HG02973 (cell line): ENCODE results near the gene PLK5.
"Not testable (repeated sequence)": the region's sequence is repeated elsewhere in the genome, so short reads cannot be mapped to it uniquely, and the experiment has no call there.

Experiments
- ATAC-seq: cut with Tn5 transposase; IDR thresholded peaks from one replicate; pipeline ENCODE4 v1.9.1; 2021; ENCODE audit warnings: moderate library complexity; ENCODE audit not compliant: unreplicated experiment

Gene PLK5

DNA sequence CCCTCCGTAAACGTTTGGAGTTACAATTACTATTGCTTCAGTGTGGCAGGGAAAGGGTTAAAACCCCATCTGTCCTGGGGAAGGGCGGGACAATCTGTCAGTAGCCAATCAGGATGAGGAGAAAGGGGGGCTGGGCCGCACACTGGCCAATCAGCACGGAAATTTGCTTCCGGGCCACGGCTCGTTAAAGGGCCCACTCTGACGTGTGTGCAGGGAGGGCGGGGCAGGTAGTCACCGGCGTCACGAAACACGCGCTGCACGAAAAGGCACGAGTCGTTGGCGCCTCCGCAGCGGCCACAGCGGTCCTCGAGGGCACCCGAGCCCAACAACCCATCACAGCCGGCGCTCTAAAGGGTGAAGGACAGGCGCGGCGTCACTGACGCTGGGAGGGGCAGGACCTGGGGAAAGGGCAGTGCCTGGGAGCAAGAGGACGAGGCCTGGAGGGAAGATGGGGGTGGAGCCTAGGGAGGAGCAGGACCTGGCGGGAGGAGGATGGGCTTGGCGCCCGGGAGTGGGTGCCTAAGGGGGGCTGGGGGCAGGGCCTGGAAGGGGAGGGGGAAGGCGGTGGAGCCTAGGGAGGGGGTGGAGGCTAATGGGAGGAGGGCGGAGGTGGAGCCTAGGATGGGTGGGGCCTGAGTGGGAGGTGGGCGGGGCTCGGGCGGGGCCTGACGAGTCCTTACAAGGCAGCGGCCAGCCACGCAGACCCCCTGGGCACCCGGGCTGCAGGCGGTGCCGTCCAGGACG lies 15.9 kb upstream of the PLK5 start:
- no peak for ATAC-seq

DNA sequence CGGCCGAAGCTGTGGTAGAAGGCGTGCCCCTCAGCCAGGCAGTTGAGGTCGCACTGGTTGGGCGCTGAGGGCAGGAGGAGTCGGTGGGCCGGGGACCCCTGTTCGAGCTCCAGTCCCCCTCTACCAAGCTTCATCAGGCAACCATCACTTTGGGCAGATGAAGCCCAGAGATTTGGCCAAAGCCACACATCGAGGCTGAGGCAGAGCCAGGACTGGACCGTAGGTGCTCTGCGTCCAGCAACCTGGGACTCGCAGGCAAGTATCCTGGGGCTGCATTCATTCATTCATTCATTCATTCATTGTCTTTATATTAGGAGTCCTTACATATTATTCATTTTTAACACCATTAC lies 15.4 kb upstream of the PLK5 start:
- no peak for ATAC-seq

DNA sequence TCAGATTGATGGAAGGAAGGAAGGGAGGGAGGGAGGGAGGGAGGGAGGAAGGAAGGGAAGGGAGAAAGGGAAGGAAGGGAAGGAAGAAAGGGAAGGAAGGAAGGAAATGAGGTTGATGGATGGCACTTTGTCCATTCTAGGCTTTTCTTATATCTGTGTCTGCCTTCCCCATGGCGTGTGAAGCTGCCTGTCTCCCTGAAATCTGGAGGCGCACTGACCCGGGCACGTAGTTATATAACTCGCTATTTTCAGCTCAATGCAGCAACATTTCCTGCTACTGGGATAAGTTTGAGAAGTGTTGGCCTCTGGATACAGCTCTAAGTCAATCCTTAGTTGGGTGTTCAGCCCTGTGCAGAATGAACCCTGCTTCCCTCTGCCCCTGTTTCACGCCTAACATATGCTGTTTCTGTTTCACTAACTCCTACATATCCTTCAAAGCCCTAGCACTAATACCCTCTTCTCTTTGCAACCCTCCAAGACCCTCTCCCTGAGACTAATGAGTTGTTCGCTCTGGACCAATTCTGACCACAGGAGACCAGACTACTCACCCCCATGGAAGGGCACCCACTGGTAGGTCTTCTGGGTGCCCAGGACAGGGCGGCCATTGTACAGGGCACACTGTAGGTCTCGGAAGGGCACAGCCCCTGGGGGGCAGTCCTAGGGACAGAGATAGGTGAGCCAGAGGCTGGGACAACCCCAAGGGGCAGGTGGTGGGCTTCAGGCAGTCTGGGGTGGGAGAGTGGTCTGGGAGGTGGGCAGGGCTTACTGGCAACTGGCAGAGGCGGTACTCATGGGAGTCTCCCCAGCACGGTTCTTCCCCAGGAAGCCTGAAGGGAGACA lies 14.1 kb upstream of the PLK5 start:
- ATAC-seq, result no peak

DNA sequence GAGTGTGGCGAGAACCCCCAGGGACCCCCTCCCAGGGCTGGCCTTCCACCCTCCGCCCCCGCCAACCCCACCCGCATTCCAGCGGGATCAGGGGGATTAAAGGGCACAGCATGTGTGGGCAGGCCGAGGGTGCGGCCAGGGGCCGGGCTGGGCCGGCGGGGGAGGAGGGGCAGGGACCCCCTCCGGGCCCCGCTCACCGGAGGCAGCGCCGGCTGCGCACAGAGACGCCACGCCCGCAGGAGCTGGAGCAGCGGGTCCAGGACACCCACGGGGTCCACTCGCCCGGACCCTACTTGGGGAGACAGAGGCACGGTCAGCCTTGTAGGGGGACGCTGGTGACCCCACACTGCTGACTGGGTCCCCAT lies 13.5 kb upstream of the PLK5 start:
- ATAC-seq, result no peak

DNA sequence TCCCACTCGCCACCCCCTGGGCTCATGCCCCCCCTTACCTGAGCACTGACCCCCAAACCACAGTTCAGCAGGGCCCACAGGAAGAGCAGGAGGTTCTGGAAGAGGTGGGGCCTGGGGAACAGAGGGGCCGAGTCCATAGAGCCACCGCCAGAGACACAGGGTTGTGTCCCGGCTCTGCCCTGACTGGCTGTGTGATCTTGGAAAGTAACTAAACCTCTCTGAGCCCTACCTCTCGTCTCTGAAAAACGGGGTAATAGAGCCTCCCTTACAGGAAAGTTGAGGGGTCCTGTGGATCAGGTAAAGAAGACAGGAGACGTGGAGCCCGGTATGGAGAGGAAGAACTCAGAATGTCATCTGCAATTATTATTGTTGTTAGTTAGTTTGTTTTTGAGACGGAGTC lies 13.1 kb upstream of the PLK5 start:
- ATAC-seq, result no peak

DNA sequence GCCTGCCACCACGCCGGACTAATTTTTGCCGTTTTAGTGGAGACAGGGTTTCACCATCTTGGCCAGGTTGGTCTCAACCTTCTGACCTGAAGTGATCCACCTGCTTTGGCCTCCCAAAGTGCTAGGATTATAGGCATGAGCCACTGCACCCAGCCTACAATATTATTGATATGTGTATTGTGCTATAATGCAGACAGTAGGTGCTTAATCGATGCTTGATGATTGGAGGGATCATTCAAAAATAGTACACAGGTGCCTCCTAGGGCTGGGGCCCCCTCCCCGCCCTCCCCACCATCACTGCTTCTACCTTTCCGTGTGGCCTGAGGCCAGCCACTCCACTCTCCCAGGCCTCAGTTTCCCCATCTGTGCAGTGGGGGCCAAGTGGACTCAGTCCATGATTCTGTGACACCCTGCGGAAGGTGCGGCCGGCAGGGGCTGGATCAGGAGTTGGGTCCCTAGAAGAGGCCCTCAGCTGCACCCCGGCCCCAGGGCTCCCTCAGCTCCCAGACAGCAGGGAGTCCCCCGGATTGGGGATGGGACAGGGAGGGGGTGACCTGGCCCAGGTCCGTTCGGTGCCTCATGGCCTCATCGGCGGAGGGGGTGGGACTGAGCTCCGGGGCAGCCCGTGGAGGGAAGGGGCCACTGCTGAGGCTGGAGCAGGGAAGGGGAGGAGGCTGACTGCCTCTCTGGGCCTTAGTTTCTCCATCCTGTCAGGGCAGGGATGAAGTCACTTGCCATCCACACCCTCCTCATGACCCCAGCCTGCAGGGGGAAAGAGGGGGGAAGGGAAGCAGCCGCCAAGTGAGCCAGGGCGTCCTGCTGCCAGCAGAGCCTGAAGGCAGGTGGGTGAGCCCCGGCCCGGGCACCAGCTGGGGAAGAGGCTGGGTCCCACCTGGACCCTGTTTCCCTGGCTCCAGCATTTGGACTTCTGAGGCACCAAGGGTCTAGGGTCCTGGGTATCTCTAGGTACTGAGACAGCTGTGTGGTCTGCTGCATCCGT lies 12.3 kb upstream of the PLK5 start:
- ATAC-seq, result no peak

DNA sequence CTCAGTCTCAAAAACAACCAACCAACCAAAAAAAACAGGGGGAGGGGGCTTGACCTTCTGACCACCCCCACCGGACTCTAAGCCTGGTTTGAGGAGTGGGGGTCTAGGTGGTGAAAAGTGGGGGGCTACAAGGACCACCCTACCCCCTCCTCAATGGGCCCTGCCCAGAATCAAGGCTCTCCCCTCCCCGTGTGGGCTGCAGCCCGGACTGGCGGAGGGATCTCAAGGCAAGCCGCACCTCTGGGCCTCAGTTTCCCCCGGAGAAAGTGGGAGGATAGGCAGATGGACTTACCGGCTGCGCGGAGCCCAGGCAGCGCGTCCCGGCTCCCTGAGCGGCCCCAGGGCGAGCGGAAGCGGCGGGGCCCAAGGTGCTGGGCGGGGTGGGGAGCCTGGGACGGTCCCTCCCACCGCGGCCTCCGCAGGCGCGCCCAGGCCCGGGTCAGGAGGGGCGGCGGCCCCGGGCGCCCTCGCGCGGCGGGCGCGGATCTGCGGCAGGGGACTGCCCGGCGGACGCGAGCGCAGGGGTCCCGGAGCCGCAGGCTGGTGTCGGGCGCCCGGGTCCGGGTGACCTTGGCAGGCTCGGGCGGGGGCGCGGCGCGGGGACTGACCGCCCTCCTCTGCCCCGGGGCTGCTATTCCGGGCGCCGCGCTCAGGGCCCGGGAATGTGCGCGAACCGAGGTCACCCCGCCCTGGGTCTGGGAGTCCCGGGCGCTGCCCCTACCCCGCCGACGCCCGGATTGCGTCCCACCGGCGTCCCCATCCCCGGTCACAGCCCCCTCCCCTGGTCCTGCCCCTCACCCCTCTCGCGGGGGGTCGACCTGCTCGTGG lies 11.0 kb upstream of the PLK5 start, which contains the start of gene ADAMTSL5:
Gene ADAMTSL5 (minus strand): TSS at position 349 of the 828 bp plus-strand sequence. CDS start 2,076 bp downstream, outside the sequence.
- no peak for ATAC-seq

DNA sequence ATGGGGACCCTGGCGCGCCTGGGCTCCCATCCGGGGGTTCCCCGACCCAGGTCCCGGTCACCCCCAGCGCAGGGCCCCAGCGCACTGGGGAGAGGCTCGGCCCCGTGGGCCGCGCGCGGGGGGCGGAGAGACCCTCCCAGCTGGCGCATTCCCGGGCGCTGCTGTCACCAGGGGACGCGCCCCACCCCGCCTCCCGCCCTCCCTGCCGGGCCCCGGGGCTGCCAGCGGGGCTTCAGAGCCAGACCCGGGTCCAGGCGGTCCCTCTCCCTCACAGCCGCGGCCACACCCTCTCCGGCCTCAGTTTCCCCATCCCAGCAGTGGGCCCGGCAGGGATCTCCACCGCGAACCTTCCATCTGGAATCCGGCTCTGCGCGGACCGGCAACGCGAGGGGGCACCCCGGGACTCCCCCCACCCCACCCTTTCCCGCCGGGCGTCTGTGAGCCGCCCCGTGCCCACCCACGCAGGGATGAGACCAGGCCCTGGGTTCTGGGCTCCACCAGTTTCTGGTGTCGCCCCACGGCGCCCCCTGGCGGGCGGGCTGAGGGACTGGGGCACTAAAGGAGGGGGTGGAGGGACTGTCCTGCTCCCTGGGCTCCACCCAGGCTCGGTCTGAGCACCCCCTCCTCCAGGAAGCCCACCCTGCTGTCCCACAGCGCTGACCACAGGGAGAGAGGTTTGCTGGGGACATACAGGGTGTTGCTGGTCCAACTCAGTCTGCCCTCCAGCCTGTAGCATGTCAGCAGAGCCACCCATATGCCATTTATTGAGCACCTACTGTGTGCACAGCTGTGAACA lies 10.2 kb upstream of the PLK5 start:
- no peak for ATAC-seq

DNA sequence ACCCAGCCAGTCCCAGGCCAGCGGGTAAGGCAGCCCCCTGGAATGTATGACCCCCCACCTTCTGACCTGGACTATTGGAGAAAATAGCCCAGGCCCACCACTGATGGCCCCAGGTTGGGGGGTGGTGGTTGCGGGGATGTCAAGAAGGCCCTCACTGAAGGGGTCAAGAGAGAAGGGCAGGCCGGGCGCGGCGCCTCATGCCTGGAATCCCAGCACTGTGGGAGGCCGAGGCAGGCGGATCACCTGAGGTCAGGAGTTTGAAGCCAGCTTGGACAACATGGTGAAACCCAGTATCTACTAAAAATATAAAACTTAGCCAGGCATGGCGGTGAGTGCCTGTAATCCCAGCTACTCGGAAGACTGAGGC lies 9.6 kb upstream of the PLK5 start:
- ATAC-seq, result no peak

DNA sequence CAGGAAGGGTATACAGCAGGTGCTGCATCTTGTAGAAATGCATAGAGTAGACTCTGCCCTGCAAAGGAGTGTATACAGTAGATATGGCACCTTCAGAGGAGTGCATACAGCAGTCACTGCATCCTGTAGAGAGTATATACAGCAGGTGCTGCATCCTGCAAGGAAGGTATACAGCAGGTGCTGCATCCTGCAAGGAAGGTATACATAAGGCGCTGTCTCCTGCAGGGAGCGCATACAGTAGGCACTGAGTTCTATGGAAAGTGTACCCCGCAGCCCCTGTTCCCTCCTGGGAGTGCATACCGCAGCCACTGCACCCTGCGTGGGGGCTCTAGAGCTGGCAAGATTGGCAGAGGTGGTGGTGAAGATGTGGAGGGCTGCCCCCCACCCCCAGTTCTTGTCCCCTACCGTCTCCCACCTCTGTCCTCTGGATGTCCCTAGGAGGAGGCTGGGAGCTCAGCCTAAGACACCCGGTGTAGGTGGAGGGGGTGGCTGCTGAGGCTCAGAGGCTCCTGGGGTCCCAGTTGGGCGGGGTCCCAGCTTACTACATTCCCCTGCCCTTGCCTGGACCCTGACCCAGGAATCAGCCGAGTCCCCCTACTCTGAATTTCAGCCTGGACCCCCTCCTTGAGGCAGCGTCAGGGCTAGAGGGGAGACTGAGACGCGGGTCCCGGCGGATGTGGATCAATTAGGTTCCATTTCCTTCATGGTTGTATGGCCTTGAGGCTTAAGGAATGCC lies 8.7 kb upstream of the PLK5 start:
- no peak for ATAC-seq

DNA sequence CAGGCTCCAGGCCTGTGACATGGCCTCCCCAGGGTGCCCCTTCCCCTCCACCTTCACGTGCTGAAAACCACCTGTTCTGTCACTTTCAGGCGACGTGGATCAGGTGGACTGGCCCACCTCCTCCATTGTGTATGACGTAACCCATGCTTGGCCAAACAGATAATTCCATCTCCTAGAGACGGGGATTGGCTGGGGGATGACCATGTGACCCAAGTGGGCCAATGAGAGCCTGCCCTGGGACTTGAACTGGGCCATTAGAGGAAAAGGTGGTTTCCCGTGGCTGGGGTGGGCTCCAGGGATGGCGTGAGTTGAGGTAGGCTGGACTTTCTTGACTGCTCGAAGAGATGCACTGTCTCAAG lies 7.5 kb upstream of the PLK5 start:
- ATAC-seq, result no peak

DNA sequence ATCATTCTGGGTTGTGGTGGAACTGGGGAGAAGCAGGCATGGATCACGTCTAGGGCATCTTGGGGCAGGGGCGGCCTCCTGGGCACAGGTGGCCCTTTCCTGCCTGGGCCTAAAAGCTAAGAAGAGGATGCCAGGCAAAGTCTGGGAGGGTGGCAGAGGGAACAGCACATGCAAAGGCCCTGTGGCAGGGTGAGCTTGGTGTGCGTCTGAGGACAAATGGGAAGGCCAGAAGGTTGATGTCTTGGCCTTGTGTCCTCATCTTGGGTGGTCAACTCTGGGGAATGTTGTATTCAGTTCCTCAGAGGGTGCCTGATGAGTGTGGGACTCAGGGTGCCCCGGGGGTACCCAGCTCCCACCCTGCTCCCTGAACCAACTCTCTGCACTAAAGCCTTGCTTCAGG lies 5.4 kb upstream of the PLK5 start:
- no peak for ATAC-seq

DNA sequence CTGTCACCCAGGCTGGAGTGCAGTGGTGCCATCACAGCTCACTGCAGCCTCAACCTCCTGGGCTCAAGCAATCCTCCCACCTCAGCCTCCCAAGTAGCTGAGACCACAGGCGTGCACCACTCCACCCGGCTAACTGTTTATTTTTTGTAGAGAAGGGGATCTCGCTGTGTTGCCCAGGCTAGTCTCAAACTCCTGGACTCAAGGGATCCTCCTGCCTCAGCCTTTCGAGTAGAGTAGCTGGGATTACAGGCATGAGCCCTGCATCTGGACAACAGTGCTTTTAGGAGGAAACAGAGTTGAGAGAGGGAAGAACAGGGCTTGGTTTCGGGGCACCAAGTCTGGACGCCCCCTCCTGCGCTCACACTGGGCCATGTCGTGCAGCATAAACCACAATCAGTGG lies 4.1 kb upstream of the PLK5 start:
- ATAC-seq, result not testable (repeated sequence)

DNA sequence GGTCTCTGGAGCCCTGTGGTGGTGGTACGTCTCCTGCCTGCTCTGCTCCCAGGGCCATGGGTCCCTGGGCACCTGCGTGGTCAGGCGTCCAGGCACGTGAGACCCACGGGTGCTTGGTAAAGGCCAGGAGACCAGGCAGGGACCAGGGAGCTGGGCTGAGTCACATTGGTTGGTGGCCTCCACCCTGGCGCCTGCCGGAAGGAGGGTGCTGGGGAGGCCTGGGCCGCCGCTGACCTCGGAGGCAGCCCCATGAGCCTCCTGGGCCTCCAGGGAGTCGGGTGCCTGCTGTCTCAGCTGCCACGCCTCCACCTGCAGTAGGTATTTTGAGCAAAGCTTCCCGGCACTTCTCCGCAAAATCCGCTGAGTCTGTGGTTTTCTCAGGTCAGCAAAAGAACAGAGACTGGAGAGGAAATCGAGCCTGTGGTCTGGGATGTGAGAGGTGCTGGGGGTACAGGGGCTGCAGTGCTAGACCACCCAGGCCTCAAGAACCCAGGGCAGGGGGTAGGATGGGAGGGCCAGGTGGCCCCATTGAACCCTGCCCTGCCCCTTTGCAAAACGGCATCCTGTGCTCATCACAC lies 3.6 kb upstream of the PLK5 start:
- ATAC-seq, result no peak

DNA sequence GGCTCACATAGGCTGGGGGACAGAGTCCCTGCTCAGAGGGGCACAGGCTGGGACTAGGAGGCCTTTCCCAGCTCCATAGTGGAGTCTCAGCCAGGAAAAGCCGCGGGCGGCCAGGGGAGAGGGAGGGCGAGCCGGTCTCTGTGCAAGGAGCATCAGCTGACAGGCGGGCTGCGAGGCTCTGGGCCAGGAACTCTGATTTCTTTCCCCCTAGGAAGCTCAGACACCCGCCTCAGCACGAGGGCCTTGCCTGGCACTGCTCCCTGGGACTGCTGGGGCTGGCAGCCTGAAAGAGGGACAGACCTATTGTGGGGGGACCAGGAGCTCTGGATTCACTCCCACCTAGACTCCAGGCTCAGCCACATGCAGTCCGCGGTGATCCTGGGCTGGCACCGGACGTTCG lies 2.2 kb upstream of the PLK5 start:
- ATAC-seq, result no peak

DNA sequence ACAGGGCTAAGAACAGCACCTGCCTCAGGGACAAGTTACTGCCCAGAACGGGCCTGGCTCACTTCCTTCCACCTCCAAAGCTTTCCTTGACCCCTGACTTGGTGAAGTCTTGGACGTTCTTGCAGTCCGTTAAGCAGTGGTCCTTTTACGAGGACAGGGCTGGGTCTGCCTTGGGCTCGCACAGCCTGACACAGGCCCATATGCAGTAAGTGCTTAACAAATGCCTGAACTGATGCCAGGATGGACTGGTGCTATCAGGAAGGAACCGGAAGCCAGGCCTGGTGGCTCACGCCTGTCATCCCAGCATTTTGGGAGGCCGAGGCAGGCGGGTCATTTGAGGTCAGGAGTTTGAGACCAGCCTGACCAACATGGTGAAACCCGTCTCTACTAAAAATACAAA lies 1.8 kb upstream of the PLK5 start:
- no peak for ATAC-seq

DNA sequence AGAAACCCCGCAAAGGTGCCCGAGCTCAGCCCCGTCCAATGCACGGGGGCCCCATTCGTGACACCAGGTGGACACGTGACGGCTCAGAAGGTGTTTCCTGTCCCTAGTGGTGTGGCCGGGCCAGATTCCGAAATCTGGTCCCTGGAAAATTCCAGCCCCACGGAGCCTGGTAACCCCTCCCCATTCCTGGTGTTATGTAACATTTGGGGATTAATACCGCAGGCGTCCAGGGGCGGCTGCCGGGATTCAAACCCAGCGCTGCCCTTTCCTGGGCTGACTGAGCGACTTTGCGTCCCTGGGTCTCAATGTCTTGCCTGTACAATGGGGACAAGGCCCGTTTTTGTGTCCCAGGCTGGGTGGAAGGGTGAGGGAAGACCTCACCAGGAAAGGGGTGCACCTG lies 1.0 kb upstream of the PLK5 start:
- ATAC-seq, result no peak

DNA sequence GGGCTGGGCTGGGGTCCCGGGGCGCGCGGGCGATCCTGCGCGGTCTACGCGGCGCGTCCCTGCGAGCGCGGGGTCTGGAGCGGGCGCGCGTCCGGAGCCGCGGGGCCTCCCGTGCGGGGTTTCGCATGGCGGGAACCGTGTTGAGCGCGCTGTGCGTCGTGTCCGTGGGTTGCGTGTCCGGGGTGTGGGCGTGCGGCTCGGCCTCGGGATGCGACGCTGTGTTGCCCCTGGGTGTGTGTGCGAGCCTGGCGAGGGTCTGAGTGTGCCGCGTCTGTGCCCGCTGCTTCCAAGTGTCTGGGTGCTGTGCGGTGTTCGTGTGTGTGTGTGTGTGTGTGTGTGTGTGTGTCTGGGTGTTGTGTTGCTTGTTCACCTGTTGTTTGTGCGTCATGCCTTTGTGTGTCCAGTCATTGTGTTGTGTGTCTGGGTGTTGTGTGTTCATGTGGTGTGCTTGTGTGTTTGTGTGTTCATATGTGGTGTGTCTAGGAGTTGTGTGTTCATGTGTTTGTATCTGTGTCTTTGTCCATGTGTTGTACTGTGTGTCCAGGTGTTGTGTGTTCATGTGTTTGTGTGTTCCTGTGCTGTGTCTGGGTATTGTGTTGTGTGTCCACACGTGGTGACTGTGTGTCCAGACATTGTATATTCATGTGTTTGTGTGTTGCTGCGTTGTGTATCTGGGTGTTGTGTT lies 552 bp downstream of the PLK5 start:
- ATAC-seq, result no peak
